HG03469 (cell line): Measurements from ENCODE around the gene FHOD3.

Experiments
- ATAC-seq: cut with Tn5 transposase; IDR thresholded peaks from one replicate; pipeline ENCODE4 v1.9.1; 2021; ENCODE audit warnings: mild to moderate bottlenecking, moderate library complexity, moderate number of reproducible peaks; ENCODE audit not compliant: unreplicated experiment

FHOD3 gene

GRCh38 chr18:36505665-36506064 is 208.2 kb downstream of the FHOD3 start:
- no peak for ATAC-seq

DNA sequence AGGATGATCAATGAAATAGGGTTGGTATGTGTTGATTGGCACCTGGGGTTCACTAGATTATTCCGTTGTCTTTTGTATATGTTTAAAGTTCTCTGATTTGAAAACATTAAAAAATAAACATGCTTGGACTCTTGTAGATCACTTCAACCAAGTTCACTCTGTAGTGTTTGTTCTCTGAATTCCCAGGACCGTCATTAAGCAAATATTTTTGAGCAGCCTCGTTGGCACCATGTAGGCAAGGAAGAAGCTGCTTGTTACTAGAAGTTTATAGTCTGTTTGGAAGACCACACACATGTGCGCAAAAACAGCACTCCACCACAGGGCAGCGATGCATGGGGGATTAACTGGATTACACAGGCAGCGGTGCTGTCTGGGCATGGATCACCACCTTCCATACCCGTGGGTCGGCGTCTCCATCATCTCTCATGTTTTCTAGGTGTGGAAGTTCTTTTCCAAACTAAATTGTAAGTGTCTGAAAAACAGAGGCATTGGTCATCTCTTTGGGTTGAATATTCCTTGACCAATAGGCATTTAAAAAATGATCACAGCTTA is 212.2 kb downstream of the FHOD3 start:
- no peak for ATAC-seq

GRCh38 chr18:36511791-36512352 is 214.4 kb downstream of the FHOD3 start:
- ATAC-seq: no peak

- ATAC-seq: no peak
Measured at GRCh38 chr18:36513556-36513955, 216.0 kb downstream of the FHOD3 start.

DNA sequence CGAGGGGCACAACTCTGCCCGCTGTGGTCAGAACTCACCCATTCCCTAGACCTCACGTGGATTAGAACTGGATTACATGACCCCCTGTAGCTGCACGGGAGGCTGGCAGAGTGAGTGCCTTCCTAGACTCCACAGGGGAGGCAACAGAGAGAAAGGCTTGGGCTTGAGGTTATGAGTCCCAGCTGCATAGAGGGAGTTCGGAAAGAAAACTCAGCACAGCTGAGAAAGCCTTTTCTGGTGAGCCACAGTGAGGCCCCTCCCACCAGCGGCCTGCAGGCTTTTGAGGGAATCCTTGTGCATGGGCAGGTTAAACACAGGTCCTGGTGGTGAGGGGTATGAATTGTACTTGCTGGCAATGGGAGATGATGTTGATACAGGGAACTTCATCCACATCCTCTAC is 217.3 kb downstream of the FHOD3 start:
- no peak for ATAC-seq

DNA sequence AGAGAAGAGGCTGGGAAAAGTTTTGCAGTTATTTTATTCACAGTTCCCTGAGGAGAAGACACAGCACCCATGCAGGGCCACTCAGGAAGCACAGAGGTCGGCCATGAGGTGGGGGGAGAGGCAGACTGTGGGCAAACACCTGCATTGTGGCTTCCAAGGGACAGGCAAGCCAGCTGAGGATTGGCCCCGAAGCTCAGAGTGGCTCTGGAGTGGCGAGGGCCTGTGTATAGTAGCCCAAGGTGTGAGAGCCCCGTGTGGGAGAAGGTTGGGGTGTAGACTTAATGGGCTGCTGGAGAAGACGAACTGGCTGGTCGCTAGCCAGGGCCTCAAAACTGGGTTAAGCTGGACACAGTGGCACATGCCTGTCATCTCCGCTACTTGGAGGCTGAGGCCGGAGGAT is 218.7 kb downstream of the FHOD3 start:
- no peak for ATAC-seq

DNA sequence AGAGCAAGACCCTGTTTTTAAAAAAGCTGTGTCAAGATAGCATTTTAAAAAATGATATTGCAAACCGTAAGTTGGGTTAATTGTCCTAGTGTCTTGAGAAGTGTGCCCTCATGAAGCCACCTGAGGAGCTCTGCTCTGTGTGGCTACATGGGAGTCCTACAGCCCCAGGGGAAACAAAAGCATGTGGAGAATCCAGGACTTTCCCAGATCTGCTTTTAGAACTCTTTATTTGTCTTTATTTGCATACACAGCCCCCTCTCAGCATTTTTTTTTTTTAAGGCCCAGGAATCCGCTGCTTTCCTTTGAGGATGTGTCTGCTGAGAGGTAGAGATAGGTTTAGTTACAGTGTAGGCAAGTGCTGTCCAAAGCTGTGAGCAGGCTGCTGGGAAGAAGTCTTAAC is 219.2 kb downstream of the FHOD3 start:
- ATAC-seq: no peak

DNA sequence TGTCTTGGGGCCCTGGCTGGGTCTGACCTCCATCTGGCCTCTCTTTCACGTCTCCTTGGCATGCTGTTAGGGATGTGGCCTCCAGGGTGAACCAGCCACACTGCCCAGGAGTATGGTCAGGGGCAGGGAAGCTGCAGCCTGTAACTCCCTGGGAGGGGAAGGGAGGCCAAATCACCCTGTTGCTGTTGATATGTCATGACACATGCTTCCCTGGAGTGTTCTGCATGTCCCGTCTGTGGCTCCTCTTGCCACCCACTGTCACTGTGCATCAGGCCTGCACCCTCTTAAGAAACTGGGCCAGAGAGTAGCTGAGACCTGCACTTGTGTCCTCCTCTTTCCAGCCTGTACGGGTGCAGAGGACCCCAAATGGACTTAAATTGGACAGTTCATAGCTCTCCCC is 221.3 kb downstream of the FHOD3 start:
- ATAC-seq: no peak

GRCh38 chr18:36519358-36519757 is 221.8 kb downstream of the FHOD3 start:
- ATAC-seq: peak; percentile 40

- no peak for ATAC-seq
Measured at GRCh38 chr18:36522509-36522908, 225.0 kb downstream of the FHOD3 start.

DNA sequence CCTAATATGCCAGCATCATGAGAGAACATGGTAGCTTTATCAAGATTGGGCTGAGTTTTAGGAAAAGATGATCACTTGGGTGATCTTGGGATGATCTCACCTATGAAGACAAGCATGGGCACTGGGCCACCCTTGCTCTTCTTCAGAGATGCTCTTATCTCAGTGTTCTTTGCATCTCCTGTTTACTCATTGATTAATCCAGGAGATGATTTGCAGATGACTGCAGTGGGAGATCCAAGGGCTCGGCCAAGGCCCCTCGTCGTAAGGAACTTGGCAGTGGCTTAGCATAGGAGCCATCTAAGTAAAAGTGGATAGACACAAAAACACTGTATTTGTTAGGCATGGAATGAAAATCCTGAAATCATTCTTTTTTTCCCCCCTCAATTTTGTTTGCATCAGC is 228.4 kb downstream of the FHOD3 start:
- no peak for ATAC-seq

- no peak for ATAC-seq
Measured at GRCh38 chr18:36526611-36527010, 229.1 kb downstream of the FHOD3 start.

GRCh38 chr18:36527051-36527450 is 229.5 kb downstream of the FHOD3 start:
- ATAC-seq: no peak

GRCh38 chr18:36527740-36528455 is 230.4 kb downstream of the FHOD3 start:
- ATAC-seq: no peak

DNA sequence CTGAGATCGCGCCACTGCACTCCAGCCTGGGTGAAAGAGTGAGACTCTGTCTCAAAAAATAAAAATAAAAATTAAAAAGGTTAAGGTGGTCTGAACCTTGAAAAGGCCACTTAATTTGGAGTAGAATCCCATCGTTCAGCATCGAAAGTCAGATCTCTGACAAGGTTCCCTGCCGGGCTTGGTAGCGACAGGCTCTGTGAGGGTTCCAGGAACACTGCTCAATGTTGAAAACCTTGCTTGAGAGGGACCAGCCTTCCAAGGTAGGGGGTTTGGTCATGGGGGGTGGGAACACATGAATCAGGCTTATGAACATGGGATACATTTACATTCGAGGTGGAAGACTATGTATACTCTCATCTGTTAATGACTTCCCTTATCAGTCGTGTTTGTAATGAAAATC is 232.2 kb downstream of the FHOD3 start:
- no peak for ATAC-seq

- no peak for ATAC-seq
Measured at GRCh38 chr18:36530676-36531405, 233.3 kb downstream of the FHOD3 start.

DNA sequence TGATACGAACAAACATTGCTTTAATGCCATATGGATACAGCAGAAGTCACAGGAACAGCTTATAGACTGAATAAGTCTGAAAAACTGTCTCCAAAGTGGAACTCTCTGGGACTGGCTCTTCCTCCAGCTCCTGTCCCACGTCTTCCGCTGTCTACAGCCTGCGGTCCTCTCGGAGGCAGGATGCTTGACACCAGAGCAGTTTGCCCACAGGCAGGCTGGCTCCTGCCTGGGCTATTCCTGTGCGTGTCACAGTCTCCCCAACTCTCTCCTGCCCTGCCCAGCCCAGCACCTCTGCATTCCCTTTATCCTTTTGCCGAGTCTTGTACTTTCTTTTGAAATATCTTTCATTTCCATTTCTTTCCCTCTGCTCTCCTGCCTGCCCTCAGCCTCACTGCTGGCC is 234.1 kb downstream of the FHOD3 start:
- ATAC-seq: no peak

DNA sequence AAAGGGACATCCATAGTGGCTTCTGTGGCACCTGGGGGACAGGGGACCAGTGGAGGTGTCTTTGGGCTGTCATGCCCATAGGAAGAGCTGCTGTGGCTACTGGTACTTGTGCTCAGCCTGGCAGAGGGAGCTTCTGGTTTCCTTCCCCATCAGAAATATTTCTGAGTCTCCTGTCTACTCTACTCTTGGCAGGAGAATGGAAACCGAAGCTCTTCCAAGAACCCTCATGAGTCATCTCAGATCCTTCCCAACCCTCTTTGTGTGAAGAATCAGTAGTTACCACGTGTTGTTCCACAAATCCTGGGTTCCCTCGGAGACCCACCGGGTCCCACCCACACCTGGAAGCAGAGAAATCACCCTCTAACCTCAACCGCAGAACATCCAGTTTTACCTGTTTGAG is 234.9 kb downstream of the FHOD3 start:
- no peak for ATAC-seq

DNA sequence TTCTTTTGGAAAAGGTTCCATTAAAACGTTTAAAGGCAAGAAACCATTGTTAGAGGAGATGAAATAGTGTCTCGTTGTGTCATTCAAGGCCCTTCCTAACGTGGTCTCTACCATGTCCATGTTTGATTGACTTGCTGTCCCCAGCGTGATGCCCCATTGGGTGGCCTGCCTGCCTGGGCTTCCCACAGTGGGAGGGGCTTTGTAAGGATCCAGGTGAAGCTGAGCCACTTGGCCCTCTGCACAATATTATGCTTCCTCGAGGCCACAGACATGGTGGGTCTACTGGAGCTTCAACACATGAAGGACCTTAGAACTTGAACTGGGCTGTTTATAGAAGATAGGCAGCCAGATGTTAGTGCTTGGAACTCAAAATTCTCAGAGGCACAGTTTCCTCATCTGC is 235.3 kb downstream of the FHOD3 start:
- ATAC-seq: no peak

DNA sequence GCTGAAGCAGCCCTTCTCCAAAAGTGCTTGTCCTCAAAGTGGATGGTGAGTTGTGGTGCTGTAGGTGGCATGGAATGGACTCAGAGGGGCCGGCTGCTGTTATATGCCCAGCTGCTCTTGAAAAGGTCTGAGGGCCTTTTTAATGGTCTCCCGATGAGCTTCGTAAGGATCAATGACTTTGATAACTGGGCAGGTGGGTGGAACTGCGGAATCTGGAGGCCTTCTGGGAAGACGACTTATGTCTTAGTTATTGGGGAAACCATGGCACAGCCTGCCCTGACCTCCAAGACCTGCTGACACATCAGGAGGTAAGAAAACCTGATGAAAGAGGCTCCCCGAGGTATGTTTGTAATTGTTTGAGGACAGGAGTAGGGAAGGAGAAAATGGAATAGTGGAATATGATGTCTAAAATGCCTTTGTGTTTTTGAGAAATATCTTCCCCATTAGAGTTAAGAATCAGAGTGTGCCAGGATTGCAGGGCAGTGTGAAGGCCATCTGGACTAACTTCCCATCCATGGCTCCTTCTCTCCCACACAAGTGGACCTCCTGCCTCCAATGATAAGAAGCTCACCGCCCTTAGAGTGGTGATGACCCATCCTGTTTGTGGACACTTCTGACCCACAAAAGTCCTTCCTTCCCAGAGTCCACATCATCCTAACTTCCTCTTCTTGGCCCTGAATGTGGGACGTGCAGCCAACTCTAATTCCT is 236.1 kb downstream of the FHOD3 start:
- no peak for ATAC-seq

DNA sequence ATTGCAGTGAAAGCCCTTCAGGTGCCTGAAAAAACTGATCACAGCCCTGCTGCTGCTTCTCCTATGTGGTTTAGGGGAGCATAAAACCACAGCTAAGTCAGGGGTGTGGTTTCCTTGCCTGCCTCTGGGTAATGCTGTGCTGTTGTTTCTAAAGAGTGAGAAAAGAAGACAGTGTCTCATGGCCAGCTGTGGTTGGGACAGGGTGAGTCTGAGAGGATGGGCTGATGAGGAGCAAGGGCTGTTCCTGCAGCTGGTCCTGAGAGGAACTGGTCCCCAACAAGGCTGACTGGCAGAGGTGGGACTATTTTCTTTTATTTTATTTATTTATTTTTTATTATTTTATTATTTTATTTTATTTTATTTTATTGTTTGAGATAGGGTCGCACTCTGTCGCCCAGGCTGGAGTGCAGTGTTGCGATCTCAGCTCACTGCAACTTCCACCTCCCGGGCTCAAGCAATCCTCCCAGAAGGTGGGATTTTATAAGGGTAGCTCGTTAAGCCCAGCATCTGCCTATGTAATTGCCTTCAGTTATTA is 236.7 kb downstream of the FHOD3 start:
- no peak for ATAC-seq
